Adrenal gland (tissue), 12 donors: Measurements from ENCODE around the gene DIP2C. TPM values are rescaled to one million over a fixed set of nuclear protein-coding genes. Genes with fewer than 3 reads are reported as not detected.
"Not testable (repeated sequence)": the region's sequence is repeated elsewhere in the genome, so short reads cannot be mapped to it uniquely, and the experiment has no call there.

Source experiments
- DNase-seq, 7 donors: peaks; one replicate each; pipeline ENCODE4 v3.0.0-alpha.2; 2019 to 2020
- H3K27ac ChIP-seq, 5 donors: fragments of 200-600 bp; sonication (generic) in 4 of 5; 1 replicate in 3 of 5; 2 replicates in 2 of 5; pipeline versions ENCODE4 v1.5.1 to v1.8.0; 2016 to 2020; ENCODE audit warnings: mild to moderate bottlenecking in 1 of 5
- H3K27me3 ChIP-seq: fragments of 200-600 bp; 2 replicates; pipeline ENCODE4 v1.8.0; 2021
- H3K36me3 ChIP-seq, 2 donors: fragments of 200-600 bp; replicated peaks in 1 of 2; 1 replicate in 1 of 2; 2 replicates in 1 of 2; pipeline versions ENCODE4 v1.5.1 to v1.8.0; 2018 to 2022
- H3K4me1 ChIP-seq, 2 donors: fragments of 200-600 bp; replicated peaks in 1 of 2; 1 replicate in 1 of 2; 2 replicates in 1 of 2; pipeline versions ENCODE4 v1.5.1 to v1.8.0; 2018 to 2021
- H3K4me3 ChIP-seq, 4 donors: fragments of 200-600 bp; sonication (generic) in 3 of 4; one replicate each; pipeline ENCODE4 v1.5.1; 2016 to 2018
- H3K9me3 ChIP-seq, 3 donors: fragments of 200-600 bp; sonication (generic) in 1 of 3; replicated peaks in 1 of 3; 1 replicate in 2 of 3; 2 replicates in 1 of 3; pipeline versions ENCODE4 v1.5.1 to v1.8.0; 2016 to 2021
- CTCF ChIP-seq, 6 experiments: fragments of 450-650 bp in 4 of 6; fragments of 200-600 bp in 2 of 6; sonication (generic) in 1 of 6; IDR thresholded peaks; 1 replicate in 5 of 6; 2 replicates in 1 of 6; pipeline versions ENCODE4 v1.5.1 to v1.8.0; 2016 to 2021; ENCODE audit warnings: antibody characterized with exemption in 6 of 6, mild to moderate bottlenecking in 2 of 6, moderate library complexity in 1 of 6
- POLR2A ChIP-seq, 2 donors: fragments of 450-650 bp; IDR thresholded peaks; one replicate each; pipeline ENCODE4 v1.6.1; 2017; ENCODE audit warnings: antibody characterized with exemption in 2 of 2, mild to moderate bottlenecking in 2 of 2, moderate library complexity in 1 of 2
- WGBS, 4 donors: extraction: QIAGEN DNeasy Blood & Tissue Kit in 2 of 4; methylation state at CpG; one replicate each; pipeline versions ENCODE4 v1.1.5 to v1.1.7; 2013 to 2017; 5-methylcytosine and 5-hydroxymethylcytosine counted together
- intact Hi-C, 2 donors: fragments of 100-400 bp; cut with DNase I; formaldehyde crosslinking; loops; one replicate each; pipeline versions ENCODE4 v1.14.1 to v1.15.0; 2022 to 2023
- polyA plus RNA-seq, 3 donors: library from polyadenylated mRNA; stranded (reverse); fragments of 200-250 nt in 2 of 3; fragments of 350-450 nt in 1 of 3; fragmentation: Illumina TruSeq in 1 of 3; extraction: RNeasy Lipid Tissue Mini Kit (QIAGEN cat#74804) in 1 of 3; gene quantifications; one replicate each; pipeline ENCODE4 v1.2.3, GENCODE V29; 2013 to 2014
- total RNA-seq, 9 donors: library from RNA; depleted of rRNA in 4 of 9; stranded (reverse); fragments of >200 nt in 4 of 9; fragments of 120-200 nt in 1 of 9; fragmentation: NEBNext Ultra II Directional in 1 of 9; extraction: Animal tissue kit (Norgen Biotek cat#: 25700) in 1 of 9; gene quantifications; one replicate each; pipeline versions ENCODE4 v1.1.0 to v1.2.4, GENCODE V29; 2013 to 2023
- donor health status: healthy with polysubstance abuse.
- donor health status: Bipolar disorder and iron deficiency.
- donor health status: DM: yes; HTN: yes; CAD: no.
- donor health status: DM: no; HTN: no; CAD: no.
- donor health status: DM: no; HTN: no; CAD: no.
- donor health status: DM: yes; HTN: yes; CAD: no.

Gene DIP2C
- total and polyA plus RNA-seq, 12 donors: 4.8 to 23.9 (median 19.7) TPM

GRCh38 chr10:351770-352334 lies 337.6 kb downstream of the DIP2C start:
- WGBS, 4 donors: 93 to 95% (median 94%) methylated on average over 11 to 13 of the region's 13 CpGs
- intact Hi-C loops: no loop called here
- H3K27me3 ChIP-seq: no peaks in the 10 kb centered on the region
- no peaks in the 10 kb centered on the region for H3K4me1 ChIP-seq
- no peak overlapping the region for H3K27ac ChIP-seq
- TF ChIP-seq POLR2A (IDR thresholded peaks at IDR 0.05) (no peak), CTCF (IDR thresholded peaks at IDR 0.05) (no peak)
- H3K9me3 ChIP-seq: no peaks in the 10 kb centered on the region
- DNase-seq: peak in 1 of 7 donors; percentile 6
- H3K4me3 ChIP-seq: no peak overlapping the region
- H3K36me3 ChIP-seq: peaks cover 0 to 40% of the 10 kb centered on the region in 2 donors

GRCh38 chr10:350981-351501 lies 338.4 kb downstream of the DIP2C start:
- Histone ChIP-seq H3K27ac (no peak overlapping the region), H3K36me3 (peaks cover 0 to 31% of the 10 kb centered on the region in 2 donors), H3K9me3 (no peaks in the 10 kb centered on the region), H3K4me3 (no peak overlapping the region), H3K4me1 (no peaks in the 10 kb centered on the region), H3K27me3 (no peaks in the 10 kb centered on the region)
- DNase-seq: peak in 1 of 7 donors; percentile 9
- no peak for TF ChIP-seq CTCF (IDR thresholded peaks at IDR 0.05)
- TF ChIP-seq POLR2A (IDR thresholded peaks at IDR 0.05): no peak
- intact Hi-C loops: no loop called here
- WGBS, 4 donors: 90 to 94% (median 92%) methylated on average over 33 to 35 of the region's 35 CpGs

- intact Hi-C loops: no loop called here
- no peak for TF ChIP-seq POLR2A (IDR thresholded peaks at IDR 0.05)
- no peak for TF ChIP-seq CTCF (IDR thresholded peaks at IDR 0.05)
- H3K4me3 ChIP-seq: no peak overlapping the region
- H3K9me3 ChIP-seq: no peaks in the 10 kb centered on the region
- no peaks in the 10 kb centered on the region for H3K27me3 ChIP-seq
- H3K4me1 ChIP-seq: no peaks in the 10 kb centered on the region
- peak in 1 of 7 donors; percentile 5 for DNase-seq
- 94 to 97% (median 96%) methylated on average over 12 to 24 of the region's 24 CpGs for WGBS, 4 donors
- no peak overlapping the region for H3K27ac ChIP-seq
- peaks cover 0 to 13% of the 10 kb centered on the region in 2 donors for H3K36me3 ChIP-seq
Observed at GRCh38 chr10:349081-349480, 340.4 kb downstream of the DIP2C start.

GRCh38 chr10:348456-348855 lies 341.0 kb downstream of the DIP2C start:
- Histone ChIP-seq H3K36me3 (peaks cover 0 to 13% of the 10 kb centered on the region in 2 donors), H3K4me1 (no peaks in the 10 kb centered on the region), H3K27me3 (no peaks in the 10 kb centered on the region), H3K4me3 (no peak overlapping the region), H3K27ac (no peak overlapping the region), H3K9me3 (no peaks in the 10 kb centered on the region)
- intact Hi-C loops: no loop called here
- no peak for TF ChIP-seq CTCF (IDR thresholded peaks at IDR 0.05)
- TF ChIP-seq POLR2A (IDR thresholded peaks at IDR 0.05): no peak
- WGBS, 4 donors: 94 to 97% (median 96%) methylated on average over 17 of the region's 17 CpGs
- DNase-seq: peak in 1 of 7 donors; percentile 7

GRCh38 chr10:347774-348173 lies 341.7 kb downstream of the DIP2C start:
- H3K27me3 ChIP-seq, H3K9me3 ChIP-seq, H3K4me1 ChIP-seq, H3K27ac ChIP-seq, intact Hi-C loops, DNase-seq, H3K4me3 ChIP-seq: not testable (repeated sequence)
- WGBS, 4 donors: 89 to 95% (median 93%) methylated on average over 34 of the region's 34 CpGs
- H3K36me3 ChIP-seq: peaks cover 0 to 13% of the 10 kb centered on the region in 2 donors

- H3K27ac ChIP-seq, DNase-seq, H3K4me1 ChIP-seq, intact Hi-C loops, H3K4me3 ChIP-seq, H3K27me3 ChIP-seq, H3K9me3 ChIP-seq: not testable (repeated sequence)
- peaks cover 0 to 13% of the 10 kb centered on the region in 2 donors for H3K36me3 ChIP-seq
- WGBS, 4 donors: 86 to 88% (median 88%) methylated on average over 25 to 33 of the region's 33 CpGs
Observed at GRCh38 chr10:347190-347589, 342.3 kb downstream of the DIP2C start.
